PC-9 (cell line): Measurements from ENCODE around the gene TMEM270. TPM values are rescaled to one million over a fixed set of nuclear protein-coding genes. Genes with fewer than 3 reads are reported as not detected.

Experiments
- BruUV-seq: library from RNA; stranded (reverse); fragments of 400-500 nt; replicated peaks from 2 replicates; lab custom pipeline; 2021; lab: Mats Ljungman, UMichigan
- CTCF ChIA-PET: fragments of 300-600 bp; sonication (Branson Sonifier 250); formaldehyde crosslinking; loops from one replicate; lab custom pipeline; 2022; ENCODE audit warnings: antibody characterized with exemption; lab: Charles Lee
- POLR2A ChIA-PET: fragments of 300-600 bp; sonication (Branson Sonifier 250); formaldehyde crosslinking; loops from one replicate; lab custom pipeline; 2022; ENCODE audit warnings: antibody characterized with exemption; ENCODE audit not compliant: unreplicated experiment; lab: Charles Lee
- DNase-seq, 2 experiments: peaks; one replicate each; pipeline versions ENCODE4 v3.0.0 to v3.0.0-alpha.2; 2015 to 2022; ENCODE audit warnings: mixed read lengths in 1 of 2
- H2AFZ ChIP-seq: fragments of 200-600 bp; sonication (generic); 2 replicates; pipeline ENCODE4 v1.8.1; 2017; ENCODE audit warnings: antibody characterized with exemption
- H3F3A ChIP-seq: fragments of 200-600 bp; sonication (generic); 2 replicates; pipeline ENCODE4 v1.8.1; 2017; ENCODE audit warnings: antibody characterized with exemption, mild to moderate bottlenecking, low read depth; ENCODE audit not compliant: insufficient read depth
- H3K27ac ChIP-seq: fragments of 200-600 bp; sonication (generic); 2 replicates; pipeline ENCODE4 v1.6.1; 2016; ENCODE audit warnings: mixed run types
- H3K27me3 ChIP-seq: fragments of 200-600 bp; sonication (generic); 2 replicates; pipeline ENCODE4 v1.6.1; 2016; ENCODE audit warnings: low read depth, mixed run types; ENCODE audit not compliant: insufficient read depth
- H3K36me3 ChIP-seq: fragments of 200-600 bp; sonication (generic); 2 replicates; pipeline ENCODE4 v1.6.1; 2016; ENCODE audit warnings: low read depth, mixed run types
- H3K4me1 ChIP-seq: fragments of 200-600 bp; sonication (generic); replicated peaks from 2 replicates; pipeline ENCODE4 v1.6.1; 2016; ENCODE audit warnings: mixed run types; ENCODE audit not compliant: insufficient read depth
- H3K4me2 ChIP-seq: fragments of 200-600 bp; sonication (generic); 2 replicates; pipeline ENCODE4 v1.6.1; 2017; ENCODE audit warnings: mixed run types
- H3K4me3 ChIP-seq: fragments of 200-600 bp; sonication (generic); 2 replicates; pipeline ENCODE4 v1.6.1; 2016; ENCODE audit warnings: mixed run types
- H3K79me2 ChIP-seq: fragments of 200-600 bp; sonication (generic); 2 replicates; pipeline ENCODE4 v1.6.1; 2017; ENCODE audit warnings: low read depth, mixed run types
- H3K9me2 ChIP-seq: fragments of 200-600 bp; sonication (generic); 2 replicates; pipeline ENCODE4 v1.8.1; 2017; ENCODE audit warnings: mild to moderate bottlenecking; ENCODE audit not compliant: insufficient read depth
- H3K9me3 ChIP-seq: fragments of 200-600 bp; sonication (generic); 2 replicates; pipeline ENCODE4 v1.8.1; 2016; ENCODE audit warnings: low read depth; ENCODE audit not compliant: insufficient read depth
- H4K20me1 ChIP-seq: fragments of 200-600 bp; sonication (generic); 2 replicates; pipeline ENCODE4 v1.8.1; 2017; ENCODE audit not compliant: insufficient read depth
- EZH2 ChIP-seq: fragments of 200-600 bp; sonication (generic); IDR thresholded peaks from 2 replicates; pipeline ENCODE4 v1.8.0; 2017; ENCODE audit warnings: antibody characterized with exemption, low read depth
- intact Hi-C: fragments of 100-400 bp; cut with micrococcal nuclease; formaldehyde crosslinking; loops from one replicate; pipeline ENCODE4 v1.10.0; 2022; ENCODE audit not compliant: unreplicated experiment
- total RNA-seq: library from RNA; stranded (reverse); gene quantifications from 2 replicates; pipeline ENCODE4 v1.2.3, GENCODE V29; 2021
- TF ChIP-seq, protein P1 (sequence below): fragments of 200-600 bp; sonication (generic); conservative IDR thresholded peaks from 2 replicates; pipeline ENCODE4 v1.6.1; 2017; ENCODE audit warnings: mixed run types, antibody characterized with exemption, mild to moderate bottlenecking, moderate library complexity

The TMEM270 gene
- total RNA-seq, 1 experiment from 2014 or later = 0.72 TPM

DNA sequence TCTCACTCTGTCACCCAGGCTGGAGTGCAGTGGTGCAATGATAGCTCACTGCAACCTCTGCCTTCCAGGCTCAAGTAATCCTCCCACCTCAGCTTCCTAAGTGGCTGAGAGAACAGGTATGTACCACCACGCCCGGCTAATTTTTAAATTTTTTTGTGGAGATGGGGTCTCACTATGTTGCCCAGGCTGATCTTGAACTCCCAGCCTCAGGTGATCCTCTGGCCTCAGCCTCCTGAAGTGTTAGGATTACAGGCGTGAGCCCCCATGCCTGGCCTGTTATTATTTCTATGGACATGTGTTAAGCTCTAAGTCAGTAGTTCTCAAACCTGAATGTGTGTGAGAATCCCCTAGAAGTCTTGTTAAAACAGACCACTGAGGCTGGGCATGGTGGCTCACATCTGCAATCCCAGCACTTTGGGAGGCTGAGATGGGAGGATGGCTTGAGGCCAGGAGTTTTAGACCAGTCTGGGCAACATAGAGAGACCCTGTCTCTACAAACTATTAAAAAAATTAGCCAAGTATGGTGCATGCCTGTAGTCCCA, 24.5 kb downstream of the TMEM270 start:
- Histone ChIP-seq H3K4me2 (no peak overlapping the region), H4K20me1 (no peaks in the 10 kb centered on the region), H3K36me3 (no peaks in the 10 kb centered on the region), H3K9me2 (no peaks in the 10 kb centered on the region), H3K27me3 (no peaks in the 10 kb centered on the region), H3K4me3 (no peak overlapping the region), H3K79me2 (no peaks in the 10 kb centered on the region), H3F3A (peaks cover 9% of the 10 kb centered on the region; the same call in 1 of the 2 replicates), H3K9me3 (no peaks in the 10 kb centered on the region), H3K27ac (no peak overlapping the region), H3K4me1 (peaks cover 13% of the 10 kb centered on the region), H2AFZ (no peak overlapping the region)
- BruUV-seq = no TSS peak
- intact Hi-C loops = no loop called here
- ChIA-PET CTCF (interaction anchor here (0.7 kb wide), 1 partner anchor 590 kb away, joined by 5 read pairs; no protein-coding TSS in a partner anchor), POLR2A (no interaction called here)
- no peak for DNase-seq
- no peak for TF ChIP-seq EZH2
- TF ChIP-seq, protein P1, sequence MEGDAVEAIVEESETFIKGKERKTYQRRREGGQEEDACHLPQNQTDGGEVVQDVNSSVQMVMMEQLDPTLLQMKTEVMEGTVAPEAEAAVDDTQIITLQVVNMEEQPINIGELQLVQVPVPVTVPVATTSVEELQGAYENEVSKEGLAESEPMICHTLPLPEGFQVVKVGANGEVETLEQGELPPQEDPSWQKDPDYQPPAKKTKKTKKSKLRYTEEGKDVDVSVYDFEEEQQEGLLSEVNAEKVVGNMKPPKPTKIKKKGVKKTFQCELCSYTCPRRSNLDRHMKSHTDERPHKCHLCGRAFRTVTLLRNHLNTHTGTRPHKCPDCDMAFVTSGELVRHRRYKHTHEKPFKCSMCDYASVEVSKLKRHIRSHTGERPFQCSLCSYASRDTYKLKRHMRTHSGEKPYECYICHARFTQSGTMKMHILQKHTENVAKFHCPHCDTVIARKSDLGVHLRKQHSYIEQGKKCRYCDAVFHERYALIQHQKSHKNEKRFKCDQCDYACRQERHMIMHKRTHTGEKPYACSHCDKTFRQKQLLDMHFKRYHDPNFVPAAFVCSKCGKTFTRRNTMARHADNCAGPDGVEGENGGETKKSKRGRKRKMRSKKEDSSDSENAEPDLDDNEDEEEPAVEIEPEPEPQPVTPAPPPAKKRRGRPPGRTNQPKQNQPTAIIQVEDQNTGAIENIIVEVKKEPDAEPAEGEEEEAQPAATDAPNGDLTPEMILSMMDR = no peak

DNA sequence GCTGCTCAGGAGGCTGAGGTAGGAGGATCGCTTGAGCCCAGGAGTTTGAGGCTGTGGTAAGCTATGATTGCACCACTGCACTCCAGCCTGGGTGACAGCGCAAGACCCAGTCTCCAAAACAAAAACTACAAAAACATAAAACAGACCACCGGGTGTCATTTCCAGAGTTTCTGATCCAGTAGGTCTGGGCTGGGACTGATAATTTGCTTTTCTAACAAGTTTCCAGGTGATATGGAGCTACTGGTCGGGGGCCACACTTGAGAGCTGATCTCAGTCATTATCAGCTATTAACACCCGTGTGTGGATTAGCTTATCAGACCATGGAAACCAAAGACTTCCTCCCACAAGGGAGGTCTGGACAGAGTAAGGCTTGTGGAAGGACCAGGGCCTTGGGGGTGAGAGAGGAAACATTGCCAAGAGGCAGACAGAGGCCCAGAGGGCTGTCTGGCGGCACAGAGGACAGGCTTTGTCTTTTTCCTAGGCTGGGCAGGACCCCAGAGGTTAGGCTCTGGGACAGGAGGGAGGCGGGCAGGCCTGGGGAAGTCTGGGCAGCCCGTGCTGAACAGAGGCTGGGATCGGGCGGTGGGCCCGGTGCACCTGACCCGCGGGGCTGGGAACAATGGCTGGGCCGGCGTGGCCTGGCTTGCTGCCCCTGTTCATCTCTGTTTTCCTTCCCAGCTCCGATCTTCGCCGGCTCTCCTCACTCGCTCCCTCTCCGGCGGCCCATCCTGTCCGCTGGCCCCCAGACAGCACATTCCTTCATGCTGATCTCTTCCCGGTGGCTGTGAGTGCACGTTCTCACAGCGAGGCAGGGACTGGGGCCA, 25.2 kb downstream of the TMEM270 start:
- intact Hi-C loops = no loop called here
- DNase-seq = no peak
- Histone ChIP-seq H3K4me1 (peaks cover 6% of the 10 kb centered on the region), H3K4me2 (no peak overlapping the region), H4K20me1 (no peaks in the 10 kb centered on the region), H3F3A (peaks cover 2% of the 10 kb centered on the region; the same call in 1 of the 2 replicates), H3K27me3 (no peaks in the 10 kb centered on the region), H3K4me3 (no peak overlapping the region), H2AFZ (no peak overlapping the region), H3K36me3 (no peaks in the 10 kb centered on the region), H3K79me2 (no peaks in the 10 kb centered on the region), H3K9me2 (no peaks in the 10 kb centered on the region), H3K9me3 (no peaks in the 10 kb centered on the region), H3K27ac (no peak overlapping the region)
- CTCF ChIA-PET = interaction anchor here (0.7 kb wide), 2 partner anchors 86 to 589 kb away, joined by 3 to 5 read pairs; no protein-coding TSS in a partner anchor
- TF ChIP-seq, protein P1 = no peak
- no peak for TF ChIP-seq EZH2
- BruUV-seq = no TSS peak
- POLR2A ChIA-PET = no interaction called here

DNA sequence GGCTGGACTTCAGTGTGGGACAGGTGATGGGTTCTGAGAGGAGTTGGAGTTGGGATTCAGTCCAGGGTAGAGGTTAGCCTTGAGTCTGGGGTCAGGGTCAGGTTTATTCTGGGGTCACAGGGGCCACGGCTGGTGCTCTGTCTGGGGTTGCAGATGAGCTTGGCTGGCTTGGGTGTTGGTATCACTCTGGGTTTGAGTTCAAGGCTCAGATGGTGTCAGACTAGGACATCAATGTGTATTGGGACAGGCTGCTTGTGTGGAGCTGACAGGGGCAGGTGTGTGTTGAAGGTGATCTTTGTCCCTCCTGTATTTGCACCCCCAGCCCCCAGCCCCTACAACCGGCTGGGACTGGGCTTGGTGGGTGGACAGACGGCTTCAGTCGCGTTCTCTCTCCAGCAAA, 26.8 kb downstream of the TMEM270 start:
- CTCF ChIA-PET = no interaction called here

More for the DNA sequence above, 26.8 kb downstream of the TMEM270 start:
- Histone ChIP-seq H3K36me3 (no peaks in the 10 kb centered on the region), H3K27me3 (no peaks in the 10 kb centered on the region), H3K79me2 (no peaks in the 10 kb centered on the region), H3K4me1 (no peaks in the 10 kb centered on the region), H3K4me2 (no peak overlapping the region), H3K9me2 (no peaks in the 10 kb centered on the region), H2AFZ (no peak overlapping the region), H3K4me3 (no peak overlapping the region), H3K9me3 (no peaks in the 10 kb centered on the region), H4K20me1 (no peaks in the 10 kb centered on the region), H3F3A (no peaks in the 10 kb centered on the region; the same call in 1 of the 2 replicates), H3K27ac (no peak overlapping the region)
- TF ChIP-seq, protein P1 = no peak
- no peak for TF ChIP-seq EZH2
- intact Hi-C loops = no loop called here
- POLR2A ChIA-PET = no interaction called here
- DNase-seq = no peak
- no TSS peak for BruUV-seq
